GM19452 (cell line): ENCODE data around the gene EEFSEC.

Experiments used
- ATAC-seq: cut with Tn5 transposase; IDR thresholded peaks from one replicate; pipeline ENCODE4 v1.9.1; 2021; ENCODE audit not compliant: unreplicated experiment

Gene EEFSEC

DNA sequence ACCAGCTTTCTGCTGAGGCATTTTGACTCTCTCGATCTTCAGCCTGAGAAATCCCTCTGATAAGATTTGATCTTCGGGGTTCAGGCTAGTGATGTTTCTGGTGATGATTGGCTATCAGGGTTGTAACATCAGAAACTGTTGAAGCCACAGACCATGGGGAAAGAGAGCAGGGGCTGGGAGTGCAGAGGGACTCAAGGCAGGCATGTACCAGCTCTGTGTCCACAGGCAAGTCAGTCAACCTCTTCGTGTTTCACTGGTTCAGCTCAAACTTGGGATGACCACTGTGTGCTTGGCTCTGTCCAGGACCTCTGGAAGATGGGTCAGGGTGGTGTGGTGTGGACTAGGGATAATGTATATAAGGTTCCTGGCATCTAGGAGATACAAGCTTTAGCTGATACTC lies 116.5 kb downstream of the EEFSEC start:
- no peak for ATAC-seq

DNA sequence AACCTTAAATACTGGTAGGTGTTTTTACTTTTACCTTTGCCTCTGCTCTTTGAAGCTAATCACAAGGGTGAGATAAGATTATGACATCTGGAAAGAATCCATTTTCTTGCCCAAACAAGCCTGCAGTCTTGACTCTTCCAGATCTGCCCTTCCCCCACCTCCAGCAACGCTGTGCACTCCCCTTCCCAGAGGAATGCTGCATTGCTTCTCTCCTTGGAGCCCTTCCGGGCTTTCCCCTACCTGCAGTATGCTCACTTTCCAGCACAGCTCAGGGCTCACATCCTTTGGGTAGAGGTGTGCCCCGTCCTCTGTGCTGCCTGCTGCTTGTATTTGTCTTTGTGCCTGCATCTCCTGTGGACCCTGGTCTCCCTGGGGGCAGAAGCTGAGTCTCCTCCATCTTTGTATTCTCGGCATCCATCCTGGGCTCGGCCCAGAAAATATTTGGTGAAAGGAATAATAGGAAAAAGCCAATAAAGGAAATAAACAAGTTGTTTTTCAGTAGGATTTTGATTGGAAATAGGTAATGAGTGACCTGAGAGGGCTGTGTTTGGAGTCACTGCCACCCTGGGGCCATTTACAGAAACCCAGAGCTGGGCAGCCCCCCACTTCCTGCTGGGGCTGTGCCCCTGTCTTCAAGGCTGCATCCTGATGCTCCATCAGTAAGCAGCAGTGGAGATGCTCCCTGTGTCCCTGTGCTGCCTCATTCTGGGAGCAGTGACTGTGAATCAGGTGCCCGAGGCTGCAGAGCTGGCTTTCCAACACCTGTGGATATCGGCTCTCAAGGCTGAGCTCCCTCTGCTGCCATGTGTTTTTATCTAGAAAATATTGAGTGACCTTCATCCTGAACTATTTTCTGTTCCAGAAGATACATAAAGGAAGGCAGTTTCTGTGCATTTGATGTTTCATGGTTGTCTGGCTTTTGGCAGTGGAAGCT lies 117.5 kb downstream of the EEFSEC start:
- no peak for ATAC-seq

DNA sequence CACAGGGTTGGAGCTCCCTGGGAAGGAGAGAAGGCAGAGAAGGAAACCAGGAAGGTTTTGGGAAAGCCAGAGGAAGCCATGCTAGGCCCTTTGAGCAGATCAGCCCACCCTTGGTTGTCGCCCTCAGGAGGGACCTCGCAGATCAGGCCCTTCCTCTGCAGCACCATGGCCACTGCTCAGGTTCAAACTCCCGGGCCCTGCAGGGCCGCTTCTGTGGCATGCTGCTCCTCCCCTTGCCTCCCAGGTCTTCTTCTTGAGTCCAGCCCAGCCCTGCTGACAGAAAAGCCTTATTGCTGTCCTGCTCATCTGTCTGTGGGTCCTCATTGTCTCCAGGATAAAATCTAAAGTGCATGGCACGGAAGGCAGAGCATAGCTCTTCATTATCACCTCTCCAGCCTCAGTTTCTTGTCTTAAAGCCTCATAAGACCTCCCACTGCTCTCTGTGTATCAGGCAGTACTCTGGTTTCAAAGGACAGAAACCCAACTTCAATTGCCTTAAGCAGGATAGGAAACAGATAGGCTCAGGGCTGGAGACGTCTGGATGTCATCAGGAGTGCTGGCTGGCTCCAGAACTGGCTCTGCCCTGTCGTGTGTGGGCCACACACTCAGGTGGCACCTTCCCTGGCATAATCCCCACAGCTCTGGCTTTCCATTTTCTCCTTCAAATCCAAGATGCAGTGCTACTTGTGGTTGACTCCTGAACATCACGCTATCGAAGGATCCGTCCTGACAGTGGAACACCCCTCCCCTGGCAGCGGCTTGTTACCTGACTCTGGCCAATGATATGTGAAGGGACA lies 118.5 kb downstream of the EEFSEC start:
- ATAC-seq = no peak

DNA sequence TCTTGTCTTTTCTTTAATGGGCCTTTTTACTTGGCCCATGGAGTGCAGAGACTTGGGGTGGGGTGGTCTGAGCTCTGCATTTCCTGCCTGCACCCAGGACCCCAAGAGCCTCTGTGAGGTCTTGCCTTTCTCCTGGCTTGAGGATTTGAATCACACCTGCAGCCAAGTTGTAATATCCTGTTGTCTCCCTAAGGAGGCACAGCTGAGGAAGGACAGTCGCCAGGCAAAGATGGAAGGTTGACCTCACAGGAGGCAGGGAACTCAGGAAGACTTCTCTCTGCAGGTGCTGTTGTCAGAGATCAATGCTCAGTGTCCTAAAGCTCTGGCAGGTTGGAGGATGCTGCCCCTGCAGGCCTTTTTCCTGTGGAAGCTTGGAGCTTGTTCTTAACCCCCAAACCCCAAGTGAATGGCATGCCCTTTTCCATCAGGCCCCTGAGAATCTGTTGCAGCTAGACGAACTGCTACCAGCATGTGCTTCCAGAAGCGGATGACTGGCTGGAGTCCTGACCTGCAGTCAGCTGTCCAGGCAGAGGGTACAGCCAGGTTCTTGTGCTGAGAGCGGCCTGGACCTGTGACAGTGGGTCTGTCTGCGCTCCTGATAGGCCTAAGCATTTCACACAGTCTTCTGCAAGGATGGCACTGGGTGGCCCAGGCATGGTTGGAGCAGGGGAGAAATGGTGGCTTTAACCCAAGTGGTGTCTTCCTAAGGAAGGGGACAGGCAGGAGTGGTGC lies 120.0 kb downstream of the EEFSEC start:
- ATAC-seq = no peak

DNA sequence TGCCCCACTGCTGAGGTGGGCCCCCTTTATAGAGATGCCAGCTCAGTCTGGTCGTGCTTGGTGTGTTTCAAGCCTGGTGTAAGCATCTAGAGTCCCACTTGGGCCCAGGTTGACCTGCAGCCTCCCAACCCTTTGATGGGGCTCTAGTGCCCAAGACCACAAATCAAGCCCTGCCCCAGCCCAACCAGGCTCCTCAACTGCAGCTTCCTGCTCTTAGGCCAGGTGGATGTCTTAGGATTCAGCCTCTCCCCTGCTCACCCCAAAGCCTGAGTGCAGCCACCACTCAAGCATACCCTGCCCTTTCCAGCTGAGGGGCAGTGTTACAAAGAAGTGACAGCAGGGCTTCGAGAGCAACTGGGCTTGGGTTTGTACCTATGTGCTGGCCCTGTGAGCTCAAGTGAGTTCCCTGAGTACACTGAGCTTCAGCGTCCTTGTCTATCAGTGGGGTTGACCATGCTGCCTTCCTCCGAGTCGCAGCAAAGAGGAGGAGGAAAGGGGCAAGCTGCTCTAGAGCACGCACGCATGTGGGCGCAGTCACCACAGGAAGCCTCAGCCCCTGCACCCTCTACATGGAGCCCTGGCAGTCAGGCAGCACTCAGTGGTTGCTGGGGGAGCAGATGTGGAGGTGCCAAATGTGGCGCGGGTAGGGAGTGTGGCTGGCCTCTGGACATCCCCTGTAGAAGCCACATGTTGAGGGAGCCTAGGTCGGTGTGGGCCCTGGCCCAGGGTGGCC lies 120.7 kb downstream of the EEFSEC start:
- ATAC-seq = no peak

DNA sequence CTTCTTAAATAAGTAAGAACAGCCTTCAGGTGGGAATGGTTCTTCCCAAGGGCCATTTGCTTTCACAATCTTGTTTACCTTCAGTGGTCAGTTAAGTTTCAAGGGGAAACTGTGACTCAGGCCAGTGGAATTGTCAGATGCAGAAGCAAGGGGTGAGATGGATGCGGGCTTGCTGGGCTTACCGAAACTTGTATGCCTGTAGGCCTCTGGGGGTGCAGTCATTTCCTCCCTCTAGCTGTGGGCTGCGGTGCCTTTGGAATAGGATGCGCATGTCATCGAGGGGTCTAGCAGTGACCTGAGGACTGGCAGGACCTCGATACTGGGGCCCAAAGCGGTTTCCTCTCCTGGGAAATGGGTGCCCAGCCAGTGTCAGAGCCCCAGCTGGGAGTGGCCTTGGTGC lies 121.6 kb downstream of the EEFSEC start:
- no peak for ATAC-seq

- no peak for ATAC-seq
Measured at GRCh38 chr3:128275316-128276145, 122.2 kb downstream of the EEFSEC start.

GRCh38 chr3:128276146-128276435 lies 122.8 kb downstream of the EEFSEC start:
- ATAC-seq = no peak

DNA sequence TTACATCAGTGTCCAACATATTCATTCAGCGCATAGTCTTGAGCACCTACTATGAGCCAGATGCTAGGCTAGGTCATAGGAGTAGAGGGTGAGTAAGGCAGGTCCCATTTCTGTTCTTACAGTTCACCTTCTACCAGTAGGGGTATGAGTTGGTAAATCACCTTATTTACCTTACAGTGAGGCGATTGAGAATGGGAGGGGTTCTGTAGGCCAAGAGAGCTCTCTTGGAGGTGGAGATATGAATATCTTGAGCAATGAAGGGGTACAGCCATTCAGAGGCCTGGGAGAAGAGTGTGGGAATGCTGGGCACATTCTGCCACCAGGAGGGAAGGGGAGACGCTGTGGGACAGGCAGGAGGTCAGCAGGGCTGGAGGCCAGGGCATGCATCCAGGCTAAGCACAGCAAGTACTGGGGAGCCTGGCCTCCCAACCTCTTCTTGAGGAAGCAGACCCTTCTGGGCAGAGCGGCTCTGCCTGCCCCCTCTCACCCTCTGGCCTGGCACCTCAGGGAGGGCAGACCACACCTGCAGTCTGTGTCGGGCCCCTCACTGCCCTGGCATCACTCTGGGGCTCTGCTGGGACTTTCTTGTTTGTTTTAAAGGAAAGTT lies 123.4 kb downstream of the EEFSEC start:
- no peak for ATAC-seq

DNA sequence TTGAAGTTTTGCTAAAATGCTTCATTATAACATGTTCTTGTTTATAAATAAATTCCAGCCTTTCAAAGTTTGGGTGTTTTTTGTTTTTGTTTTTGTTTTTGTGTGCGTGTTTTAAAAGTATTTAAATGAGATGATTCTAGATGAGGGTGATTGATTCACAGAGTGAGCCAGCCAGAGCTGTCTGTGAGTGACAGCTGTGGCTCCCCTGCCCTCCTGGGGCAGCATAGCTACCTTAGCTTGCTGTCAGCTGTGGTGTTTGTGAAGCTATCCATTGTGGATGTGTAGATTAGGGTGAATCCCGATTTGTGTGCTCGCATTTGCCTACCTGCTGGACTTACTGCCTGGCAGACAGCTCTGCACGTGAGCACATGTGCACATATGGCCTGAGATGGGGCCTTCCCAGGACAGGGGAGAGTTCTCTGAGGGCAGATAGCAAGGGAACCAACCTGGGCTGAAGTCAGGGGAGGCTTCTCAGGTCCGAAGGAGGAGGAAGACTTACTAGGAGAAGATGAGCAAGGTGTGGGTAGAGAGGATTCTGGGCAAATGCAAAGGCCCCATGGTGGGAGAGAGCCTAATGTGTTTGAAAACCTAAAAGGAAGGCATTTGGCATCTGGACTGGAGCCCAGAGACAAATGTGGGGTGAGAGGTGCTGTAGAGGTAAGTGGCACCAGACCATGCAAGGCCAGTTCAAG lies 124.2 kb downstream of the EEFSEC start:
- no peak for ATAC-seq

- ATAC-seq = no peak
Measured at GRCh38 chr3:128278130-128278529, 124.8 kb downstream of the EEFSEC start.

DNA sequence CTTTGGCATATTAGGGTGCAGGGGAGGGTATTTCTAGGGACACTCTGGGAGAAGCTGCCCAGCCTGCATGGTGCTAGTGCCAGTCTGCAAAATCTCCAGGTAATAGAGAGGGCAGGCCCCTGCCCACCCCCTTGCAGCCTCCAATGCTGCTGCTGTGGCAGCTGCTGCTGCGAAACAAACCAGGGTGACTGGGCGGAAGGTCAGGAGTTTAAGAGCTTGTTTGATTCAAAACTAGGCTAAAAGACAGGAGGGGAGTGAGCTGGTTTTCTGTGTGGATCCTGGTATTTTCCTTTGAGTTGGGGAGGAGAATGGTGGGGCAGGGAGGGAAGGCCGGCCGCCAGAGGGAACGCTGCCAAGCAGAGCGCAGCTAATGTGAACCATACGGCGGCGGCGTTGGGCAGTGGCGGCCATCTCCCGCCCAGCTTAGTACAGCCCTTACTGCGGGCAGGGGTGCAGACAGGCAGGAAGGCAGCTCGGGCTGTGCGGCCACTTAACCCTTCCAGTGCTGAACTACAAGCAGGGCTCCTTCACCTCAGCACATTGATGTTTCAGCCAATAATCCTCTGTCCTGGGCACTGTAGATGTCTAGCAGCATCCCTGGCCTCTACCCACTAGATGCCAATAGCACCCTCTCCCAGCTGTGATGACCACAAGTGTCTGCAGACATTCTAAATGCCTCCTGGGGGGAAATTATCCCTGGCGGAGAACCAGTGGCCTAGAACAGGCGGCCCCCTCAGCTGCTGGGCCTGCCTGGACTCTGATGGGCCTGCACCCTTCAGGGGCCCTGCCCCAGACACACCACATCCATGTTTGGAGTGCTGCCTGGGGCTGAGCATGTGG lies 125.7 kb downstream of the EEFSEC start:
- no peak for ATAC-seq

DNA sequence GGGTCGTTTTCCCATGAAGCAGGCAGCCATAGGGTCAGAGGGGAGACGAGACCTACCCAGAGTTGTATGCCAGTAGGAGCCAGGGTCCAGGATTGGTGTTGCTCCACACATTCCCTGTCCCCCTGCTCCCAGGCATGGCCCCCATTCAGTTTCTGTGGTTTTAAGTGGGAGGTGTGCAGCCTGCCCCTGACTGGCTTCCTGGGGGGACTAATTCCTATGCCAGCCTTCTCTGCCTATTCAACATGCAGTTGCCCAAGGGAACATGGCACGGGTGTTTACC lies 126.3 kb downstream of the EEFSEC start:
- ATAC-seq = no peak

DNA sequence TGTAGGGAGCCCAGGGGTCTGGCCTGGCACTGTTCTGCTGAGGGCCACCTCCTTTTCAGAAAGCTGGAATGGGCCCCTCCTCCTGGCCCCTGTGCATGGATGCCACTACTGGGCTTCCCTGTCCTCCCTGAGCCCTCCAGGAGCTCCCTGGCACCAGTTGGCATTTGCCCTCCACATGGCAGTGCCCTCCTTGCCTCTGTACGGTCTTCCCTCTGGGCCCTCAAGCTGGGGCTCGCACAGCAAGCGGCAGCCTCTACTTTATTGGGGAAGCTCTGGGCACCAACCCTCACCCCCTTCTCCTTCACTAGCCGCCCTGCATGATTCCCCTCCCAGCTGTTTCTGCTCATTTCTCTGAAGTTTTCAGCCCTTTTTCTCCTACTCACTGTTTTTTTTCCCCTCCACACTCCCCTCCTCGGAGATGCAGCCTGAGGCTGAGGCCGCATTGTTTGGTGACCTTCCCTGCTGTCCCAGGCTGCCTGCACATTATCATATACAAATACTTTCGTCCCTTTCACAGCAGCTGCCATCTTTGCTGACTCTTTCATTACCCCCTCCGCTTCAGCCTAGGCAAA lies 127.3 kb downstream of the EEFSEC start:
- no peak for ATAC-seq

DNA sequence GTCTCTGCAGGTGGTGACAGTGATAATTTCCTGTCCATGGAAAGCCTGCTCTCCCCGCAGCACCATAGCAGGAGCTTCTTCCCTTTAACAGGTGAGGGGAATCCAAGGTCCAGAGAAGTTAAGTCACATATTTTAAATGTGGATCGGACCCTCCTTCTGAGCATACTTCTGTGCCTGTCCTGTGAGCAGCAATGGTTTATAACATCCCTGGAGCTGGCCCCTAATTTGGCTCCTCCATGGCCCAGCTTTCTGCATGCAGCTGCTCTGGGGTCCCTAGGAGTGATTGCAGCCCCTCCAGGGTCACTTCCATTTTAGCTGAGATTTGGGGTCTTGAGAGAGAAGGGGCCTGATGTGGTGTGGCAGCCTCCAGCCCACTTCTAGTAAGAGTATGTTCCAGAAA lies 127.8 kb downstream of the EEFSEC start:
- no peak for ATAC-seq

- ATAC-seq = no peak
Measured at GRCh38 chr3:128281461-128282367, 128.4 kb downstream of the EEFSEC start.
